ENCODE results near the gene THRAP3. TPM values are rescaled to one million over a fixed set of nuclear protein-coding genes. Genes with fewer than 3 reads are reported as not detected.
"Not testable (repeated sequence)": the region's sequence is repeated elsewhere in the genome, so short reads cannot be mapped to it uniquely, and the experiment has no call there.

The THRAP3 gene
- 100 to 1,000 TPM; 130 to 151 (median 147) TPM for polyA plus RNA-seq (ENCODE audit: insufficient read length in 3 of 3)

GRCh38 chr1:36223996-36224536 lies at the start of gene THRAP3:
Gene THRAP3, plus strand, starts transcription at chr1:36224443. Its CDS starts 58,121 bp downstream, at chr1:36282564.
- DNase-seq (ENCODE audit: low read depth in 3 of 3, low spot score in 2 of 3), result peak; percentile 96 to 98 (median 96)

GRCh38 chr1:36174713-36175112 lies 49.5 kb upstream of the THRAP3 start:
- DNase-seq (ENCODE audit: low read depth in 3 of 3, low spot score in 2 of 3), result no peak

GRCh38 chr1:36175137-36176095 lies 48.8 kb upstream of the THRAP3 start:
- no peak for DNase-seq (ENCODE audit: low read depth in 3 of 3, low spot score in 2 of 3)

GRCh38 chr1:36176106-36176949 lies 47.9 kb upstream of the THRAP3 start:
- DNase-seq (ENCODE audit: low read depth in 3 of 3, low spot score in 2 of 3), result no peak

GRCh38 chr1:36177589-36178431 lies 46.4 kb upstream of the THRAP3 start:
- DNase-seq (ENCODE audit: low read depth in 3 of 3, low spot score in 2 of 3), result no peak

- no peak for DNase-seq (ENCODE audit: low read depth in 3 of 3, low spot score in 2 of 3)
These were observed 45.6 kb upstream of the THRAP3 start for GRCh38 chr1:36178471-36179219.

- DNase-seq (ENCODE audit: low read depth in 3 of 3, low spot score in 2 of 3), result no peak
These were observed 45.0 kb upstream of the THRAP3 start for GRCh38 chr1:36179220-36179600.

- no peak for DNase-seq (ENCODE audit: low read depth in 3 of 3, low spot score in 2 of 3)
These were observed 41.5 kb upstream of the THRAP3 start for GRCh38 chr1:36182734-36183133.

- DNase-seq (ENCODE audit: low read depth in 3 of 3, low spot score in 2 of 3), result no peak
These were observed 40.9 kb upstream of the THRAP3 start for GRCh38 chr1:36183309-36183856.

- DNase-seq (ENCODE audit: low read depth in 3 of 3, low spot score in 2 of 3), result peak; percentile 61 to 74 (median 74)
These were observed 36.2 kb upstream of the THRAP3 start for GRCh38 chr1:36187800-36188593.

- DNase-seq (ENCODE audit: low read depth in 3 of 3, low spot score in 2 of 3), result not testable (repeated sequence)
These were observed 27.4 kb upstream of the THRAP3 start for GRCh38 chr1:36196805-36197204.

GRCh38 chr1:36198641-36199040 lies 25.6 kb upstream of the THRAP3 start:
- no peak for DNase-seq (ENCODE audit: low read depth in 3 of 3, low spot score in 2 of 3)

- no peak for DNase-seq (ENCODE audit: low read depth in 3 of 3, low spot score in 2 of 3)
These were observed 24.1 kb upstream of the THRAP3 start for GRCh38 chr1:36199934-36200741.

GRCh38 chr1:36203027-36203553 lies 21.2 kb upstream of the THRAP3 start:
- no peak for DNase-seq (ENCODE audit: low read depth in 3 of 3, low spot score in 2 of 3)

GRCh38 chr1:36203554-36204346 lies 20.5 kb upstream of the THRAP3 start:
- DNase-seq (ENCODE audit: low read depth in 3 of 3, low spot score in 2 of 3), result no peak

GRCh38 chr1:36204347-36204909 lies 19.8 kb upstream of the THRAP3 start:
- DNase-seq (ENCODE audit: low read depth in 3 of 3, low spot score in 2 of 3), result no peak

Data from right renal cortex interstitium (tissue), 3 donors.